CD4-positive, alpha-beta T cell (primary cell): ENCODE results near the gene CHD2. TPM values are rescaled to one million over a fixed set of nuclear protein-coding genes. Genes with fewer than 3 reads are reported as not detected.

ENCODE experiments used
- ATAC-seq: fragments of 200-7000 bp; cut with Tn5 transposase; one replicate; pipeline ENCODE4 v1.10.0; 2022; ENCODE audit warnings: mild to moderate bottlenecking; ENCODE audit not compliant: poor library complexity
- CTCF ChIA-PET: fragments of 350-600 bp; sonication (Branson Sonifier 250); formaldehyde crosslinking; loops from one replicate; lab custom pipeline; 2021; ENCODE audit warnings: antibody characterized with exemption, inconsistent platforms; lab: Charles Lee
- POLR2A ChIA-PET: fragments of 350-600 bp; sonication (Branson Sonifier 250); formaldehyde crosslinking; loops from one replicate; lab custom pipeline; 2021; ENCODE audit warnings: antibody characterized with exemption, inconsistent platforms; lab: Charles Lee
- DNase-seq, 14 experiments: peaks; one replicate each; pipeline ENCODE4 v3.0.0-alpha.2; 2013 to 2020; ENCODE audit warnings: mixed read lengths in 2 of 14
- H3K27ac ChIP-seq, 2 donors: one replicate each; pipeline versions ENCODE4 v1.5.1 to v1.7.0; 2013; ENCODE audit warnings: low read length in 2 of 2, low read depth in 1 of 2, mild to moderate bottlenecking in 1 of 2
- H3K27me3 ChIP-seq, 2 experiments: 1 replicate in 1 of 2; 2 replicates in 1 of 2; pipeline versions ENCODE4 v1.6.1 to v1.7.0; 2013; ENCODE audit warnings: low read length in 2 of 2, control low read depth in 1 of 2, mild to moderate bottlenecking in 1 of 2, moderate library complexity in 1 of 2; ENCODE audit not compliant: insufficient read depth in 2 of 2, control insufficient read depth in 1 of 2
- H3K36me3 ChIP-seq: one replicate; pipeline ENCODE4 v1.6.1; 2013; ENCODE audit warnings: low read length, control low read depth; ENCODE audit not compliant: insufficient read depth
- H3K4me1 ChIP-seq: one replicate; pipeline ENCODE4 v1.6.1; 2013; ENCODE audit warnings: low read length, control low read depth; ENCODE audit not compliant: insufficient read depth
- H3K4me3 ChIP-seq: one replicate; pipeline ENCODE4 v1.5.1; 2013; ENCODE audit warnings: mild to moderate bottlenecking, low read length, moderate library complexity
- H3K9me3 ChIP-seq, 2 experiments: 1 replicate in 1 of 2; 2 replicates in 1 of 2; pipeline versions ENCODE4 v1.6.1 to v1.7.0; 2013; ENCODE audit warnings: low read length in 2 of 2, mild to moderate bottlenecking in 2 of 2, control low read depth in 1 of 2, moderate library complexity in 1 of 2; ENCODE audit not compliant: control insufficient read depth in 1 of 2, insufficient read depth in 1 of 2
- H3K27ac Mint-ChIP-seq: one replicate; pipeline ENCODE4 v1.8.0; 2020; ENCODE audit warnings: mixed read lengths
- H3K27me3 Mint-ChIP-seq: one replicate; pipeline ENCODE4 v1.8.0; 2021; ENCODE audit warnings: mixed read lengths
- H3K36me3 Mint-ChIP-seq: one replicate; pipeline ENCODE4 v1.8.0; 2021; ENCODE audit warnings: low read depth, mixed read lengths
- H3K4me1 Mint-ChIP-seq: one replicate; pipeline ENCODE4 v1.8.0; 2021; ENCODE audit warnings: low read depth, mixed read lengths
- H3K4me3 Mint-ChIP-seq: one replicate; pipeline ENCODE4 v1.8.0; 2020; ENCODE audit warnings: mild to moderate bottlenecking, mixed read lengths
- H3K9me3 Mint-ChIP-seq: one replicate; pipeline ENCODE4 v1.8.0; 2020; ENCODE audit warnings: mixed read lengths
- intact Hi-C, 2 experiments: fragments of 100-400 bp; cut with DNase I in 1 of 2; cut with micrococcal nuclease in 1 of 2; formaldehyde crosslinking; loops; one replicate each; pipeline versions ENCODE4 v1.15.1 to v1.9.0; 2023 to 2025; cut with DNase I, micrococcal nuclease
- total RNA-seq, 174 experiments: library from RNA in 2 of 174; stranded (reverse) in 2 of 174; gene quantifications; one replicate each; pipeline ENCODE4 v1.2.3 and lab custom pipeline; 2021 to 2026
- TF ChIP-seq, protein P1 (sequence below): fragments of 200-600 bp; IDR thresholded peaks from one replicate; pipeline ENCODE4 v1.8.0; 2022; ENCODE audit warnings: antibody characterized with exemption, mild to moderate bottlenecking

The CHD2 gene
- total RNA-seq, 2 experiments from 2014 or later = 615 to 660 TPM

DNA sequence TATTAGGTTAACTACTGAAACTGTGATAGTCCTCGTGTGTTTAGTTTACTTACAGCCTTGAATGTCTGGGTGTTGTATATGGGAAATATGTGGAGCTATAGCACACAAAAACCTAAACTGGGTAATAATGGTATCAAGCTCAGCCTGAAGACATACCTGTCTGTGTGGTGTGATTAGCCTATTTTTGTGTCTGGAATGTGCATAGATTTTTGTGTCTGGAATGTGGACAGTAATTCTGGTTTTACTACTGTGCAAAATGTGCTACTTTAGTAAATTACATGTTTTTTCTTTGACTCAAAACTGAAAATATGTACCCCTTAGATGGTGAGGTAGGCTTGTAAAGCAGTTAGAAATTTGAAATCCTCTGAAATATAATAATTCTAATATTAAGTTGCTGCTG lies 43.5 kb downstream of the CHD2 start:
- CTCF ChIA-PET = no interaction called here
- H3K27ac ChIP-seq = no peak overlapping the region
- ATAC-seq (no peak), DNase-seq (no peak)
- H3K4me3 ChIP-seq = no peak overlapping the region
- no peaks in the 10 kb centered on the region for H3K27me3 ChIP-seq
- Mint-ChIP-seq H3K4me3 (no peak overlapping the region), H3K27me3 (no peaks in the 10 kb centered on the region), H3K27ac (no peak overlapping the region), H3K36me3 (peaks cover 97% of the 10 kb centered on the region), H3K4me1 (peaks cover 21% of the 10 kb centered on the region), H3K9me3 (peaks cover 14% of the 10 kb centered on the region)
- TF ChIP-seq, protein P1, sequence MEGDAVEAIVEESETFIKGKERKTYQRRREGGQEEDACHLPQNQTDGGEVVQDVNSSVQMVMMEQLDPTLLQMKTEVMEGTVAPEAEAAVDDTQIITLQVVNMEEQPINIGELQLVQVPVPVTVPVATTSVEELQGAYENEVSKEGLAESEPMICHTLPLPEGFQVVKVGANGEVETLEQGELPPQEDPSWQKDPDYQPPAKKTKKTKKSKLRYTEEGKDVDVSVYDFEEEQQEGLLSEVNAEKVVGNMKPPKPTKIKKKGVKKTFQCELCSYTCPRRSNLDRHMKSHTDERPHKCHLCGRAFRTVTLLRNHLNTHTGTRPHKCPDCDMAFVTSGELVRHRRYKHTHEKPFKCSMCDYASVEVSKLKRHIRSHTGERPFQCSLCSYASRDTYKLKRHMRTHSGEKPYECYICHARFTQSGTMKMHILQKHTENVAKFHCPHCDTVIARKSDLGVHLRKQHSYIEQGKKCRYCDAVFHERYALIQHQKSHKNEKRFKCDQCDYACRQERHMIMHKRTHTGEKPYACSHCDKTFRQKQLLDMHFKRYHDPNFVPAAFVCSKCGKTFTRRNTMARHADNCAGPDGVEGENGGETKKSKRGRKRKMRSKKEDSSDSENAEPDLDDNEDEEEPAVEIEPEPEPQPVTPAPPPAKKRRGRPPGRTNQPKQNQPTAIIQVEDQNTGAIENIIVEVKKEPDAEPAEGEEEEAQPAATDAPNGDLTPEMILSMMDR = no peak
- intact Hi-C loops = loop anchor here in 1 of 2 experiments (2.0 to 5.0 kb wide), 2 partner anchors 15 to 39 kb away; no protein-coding TSS in a partner anchor
- POLR2A ChIA-PET = interaction anchor here (1.0 to 1.6 kb wide), 3 partner anchors 10 to 40 kb away, joined by 3 to 7 read pairs (median 3); no protein-coding TSS in a partner anchor
- peaks cover 96% of the 10 kb centered on the region for H3K36me3 ChIP-seq
- no peaks in the 10 kb centered on the region for H3K4me1 ChIP-seq
- H3K9me3 ChIP-seq = peaks cover 4 to 14% of the 10 kb centered on the region in 2 experiments

DNA sequence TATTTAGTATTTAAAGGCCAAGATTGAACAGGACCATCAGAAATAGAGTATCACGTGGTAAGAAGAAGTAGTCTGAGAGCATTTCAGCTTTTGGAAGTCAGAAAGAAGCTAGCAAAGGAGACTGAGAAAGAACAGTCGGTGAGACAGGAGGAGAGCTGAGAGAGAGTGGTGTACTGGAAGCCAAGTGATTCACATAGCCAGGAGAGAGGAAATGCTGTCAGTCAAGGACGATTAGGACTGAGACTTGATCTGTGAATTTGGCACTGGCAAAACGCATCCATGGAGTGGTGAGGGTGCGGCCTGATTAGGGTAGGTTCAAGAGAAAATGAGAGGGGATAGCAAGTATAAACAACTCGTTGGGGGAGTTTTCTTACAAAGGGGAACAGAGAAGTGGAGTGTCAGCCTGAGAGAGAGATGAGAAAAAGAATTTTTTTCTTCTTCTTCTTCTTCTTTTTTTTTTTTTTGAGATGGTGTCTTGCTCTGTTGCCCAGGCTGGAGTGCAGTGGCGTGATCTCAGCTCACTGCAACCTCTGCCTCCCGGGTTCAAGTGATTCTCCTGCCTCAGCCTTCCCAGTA lies 44.9 kb downstream of the CHD2 start:
- Mint-ChIP-seq H3K27me3 (no peaks in the 10 kb centered on the region), H3K4me1 (peaks cover 15% of the 10 kb centered on the region), H3K9me3 (peaks cover 18% of the 10 kb centered on the region), H3K36me3 (peaks cover 97% of the 10 kb centered on the region), H3K4me3 (no peak overlapping the region), H3K27ac (peak overlapping the region; percentile 54)
- Histone ChIP-seq H3K27me3 (no peaks in the 10 kb centered on the region), H3K9me3 (peaks cover 6 to 29% of the 10 kb centered on the region in 2 experiments), H3K4me3 (no peak overlapping the region), H3K27ac (no peak overlapping the region), H3K36me3 (peaks cover 96% of the 10 kb centered on the region), H3K4me1 (no peaks in the 10 kb centered on the region)
- CTCF ChIA-PET = interaction anchor here (1.2 kb wide), 1 partner anchor 148 kb away, joined by 4 read pairs; no protein-coding TSS in a partner anchor
- POLR2A ChIA-PET = interaction anchor here (0.6 to 1.6 kb wide), 4 partner anchors 9 to 137 kb away, joined by 3 to 7 read pairs (median 4); no protein-coding TSS in a partner anchor
- DNase-seq (no peak), ATAC-seq (no peak)
- TF ChIP-seq, protein P1 = no peak
- intact Hi-C loops = loop anchor here in 1 of 2 experiments (5.0 kb wide), 1 partner anchor 37 kb away; no protein-coding TSS in a partner anchor

DNA sequence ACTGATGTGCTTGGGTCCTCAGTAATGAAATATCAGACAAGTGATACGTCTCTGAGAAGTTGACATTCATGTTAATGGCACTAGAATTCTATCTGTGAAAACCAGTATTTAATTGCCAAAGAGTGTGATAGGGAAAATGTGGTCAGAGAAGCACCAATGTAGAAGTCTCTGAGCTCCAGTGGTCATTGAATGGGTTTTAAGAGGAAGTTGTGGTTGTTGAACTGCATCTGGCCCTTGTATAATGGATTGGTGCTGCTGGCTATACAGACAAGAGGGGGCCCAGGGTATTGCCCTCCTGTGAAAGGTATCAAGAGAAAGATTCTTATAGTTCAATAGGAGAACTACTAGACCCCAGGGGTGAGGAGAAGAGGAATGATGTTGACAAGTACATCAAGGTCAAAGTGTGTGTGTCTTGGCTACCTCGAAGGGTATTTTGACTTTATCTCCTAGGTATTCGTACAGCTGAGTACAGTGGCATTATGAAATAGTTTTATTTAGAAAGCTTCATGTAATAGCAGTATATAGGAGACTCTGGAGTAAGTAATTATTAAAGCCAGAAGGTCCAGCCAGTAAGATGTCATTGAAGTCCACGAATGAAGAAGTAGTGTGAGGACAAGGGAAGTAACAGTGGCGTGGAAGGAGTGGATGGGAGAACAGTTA lies 47.1 kb downstream of the CHD2 start:
- ChIA-PET POLR2A (interaction anchor here (1.4 kb wide), 1 partner anchor 26 kb away, joined by 3 read pairs; no protein-coding TSS in a partner anchor), CTCF (no interaction called here)
- H3K4me3 Mint-ChIP-seq = no peak overlapping the region
- no peaks in the 10 kb centered on the region for H3K27me3 Mint-ChIP-seq
- no peaks in the 10 kb centered on the region for H3K27me3 ChIP-seq
- ATAC-seq = no peak
- peaks cover 18% of the 10 kb centered on the region for H3K9me3 Mint-ChIP-seq
- no peak for DNase-seq
- no peak overlapping the region for H3K4me3 ChIP-seq
- H3K36me3 Mint-ChIP-seq = peaks cover 100% of the 10 kb centered on the region
- peaks cover 98% of the 10 kb centered on the region for H3K36me3 ChIP-seq
- H3K4me1 Mint-ChIP-seq = peaks cover 16% of the 10 kb centered on the region
- no peak overlapping the region for H3K27ac ChIP-seq
- intact Hi-C loops = no loop called here
- TF ChIP-seq, protein P1 = no peak
- peak overlapping the region; percentile 37 for H3K27ac Mint-ChIP-seq
- H3K4me1 ChIP-seq = no peaks in the 10 kb centered on the region
- H3K9me3 ChIP-seq = peaks cover 6 to 33% of the 10 kb centered on the region in 2 experiments
